K562 (cell line): ENCODE measurements around the gene DRD2. TPM values are rescaled to one million over a fixed set of nuclear protein-coding genes. Genes with fewer than 3 reads are reported as not detected.

Experiments used
- ATAC-seq: fragments of 200-7000 bp; cut with Tn5 transposase; 3 replicates; pipeline ENCODE4 v1.9.1; 2020; ENCODE audit warnings: moderate library complexity
- BruUV-seq: library from RNA; stranded (reverse); fragments of 400-500 nt; replicated peaks from 2 replicates; lab custom pipeline; 2021; lab: Mats Ljungman, UMichigan
- CTCF ChIA-PET: fragments of 300-600 bp; formaldehyde crosslinking; extraction: SDS; loops from one replicate; lab custom pipeline; 2021; ENCODE audit warnings: low intra/inter-chr PET ratio; lab: Yijun Ruan, JAX
- POLR2A ChIA-PET: fragments of 300-600, 350-650 bp; sonication (Branson Sonifier 250); formaldehyde crosslinking; extraction: SDS; loops from one replicate; lab custom pipeline; 2021; ENCODE audit warnings: antibody characterized with exemption, inconsistent platforms; lab: Yijun Ruan, JAX
- DNase-seq, 4 experiments: peaks; one replicate each; pipeline versions ENCODE4 v3.0.0 to v3.0.0-alpha.2; 2011 to 2018; ENCODE audit warnings: low spot score in 3 of 4, mixed read lengths in 3 of 4; ENCODE audit errors: extremely low read depth in 1 of 4
- FAIRE-seq: peaks from 2 replicates; lab custom pipeline; 2011; peaks lifted over from hg19 to GRCh38; lab: Jason Lieb, UNC
- H2AFZ ChIP-seq: 2 replicates; pipeline ENCODE4 v1.6.0; 2011; ENCODE audit warnings: low read depth, low read length, control low read depth, inconsistent platforms
- H3K27ac ChIP-seq: fragments of 200-600 bp; 3 replicates; pipeline ENCODE4 v1.8.0; 2011; ENCODE audit warnings: low read depth, mild to moderate bottlenecking, control low read depth, inconsistent platforms, low read length, moderate library complexity, mixed read lengths; ENCODE audit errors: extremely low read depth
- H3K27me3 ChIP-seq, 2 experiments: fragments of 300-600 bp in 1 of 2; 2 replicates in 1 of 2; 3 replicates in 1 of 2; pipeline versions ENCODE4 v1.6.0 to v1.8.0; 2011; ENCODE audit warnings: inconsistent platforms in 2 of 2, low read length in 2 of 2, mild to moderate bottlenecking in 1 of 2, mixed read lengths in 1 of 2, moderate library complexity in 1 of 2; ENCODE audit not compliant: control insufficient read depth in 2 of 2, insufficient read depth in 2 of 2
- H3K36me3 ChIP-seq: fragments of 300-600 bp; 3 replicates; pipeline ENCODE4 v1.8.0; 2011; ENCODE audit warnings: mild to moderate bottlenecking, low read length, inconsistent platforms; ENCODE audit not compliant: control insufficient read depth, insufficient read depth
- H3K4me1 ChIP-seq, 2 experiments: fragments of 200-600 bp in 1 of 2; replicated peaks in 1 of 2; 2 replicates in 1 of 2; 3 replicates in 1 of 2; pipeline versions ENCODE4 v1.5.1 to v1.8.0; 2011; ENCODE audit warnings: inconsistent platforms in 2 of 2, low read length in 2 of 2, mild to moderate bottlenecking in 1 of 2, mixed read lengths in 1 of 2, moderate library complexity in 1 of 2; ENCODE audit not compliant: control insufficient read depth in 2 of 2, insufficient read depth in 2 of 2
- H3K4me2 ChIP-seq: 2 replicates; pipeline ENCODE4 v1.6.1; 2011; ENCODE audit warnings: low read length, control low read depth, inconsistent platforms, mixed read lengths; ENCODE audit not compliant: insufficient read depth
- H3K4me3 ChIP-seq: fragments of 200-600 bp; sonication (generic), shearing (Covaris generic); 2 replicates; pipeline ENCODE4 v1.5.1; 2016; ENCODE audit warnings: control low read depth, inconsistent platforms
- H3K79me2 ChIP-seq: fragments of 200-600 bp; 3 replicates; pipeline ENCODE4 v1.8.0; 2011; ENCODE audit warnings: low read length, inconsistent platforms; ENCODE audit not compliant: control insufficient read depth, insufficient read depth
- H3K9ac ChIP-seq, 2 experiments: 2 replicates each; pipeline versions ENCODE4 v1.6.0 to v1.6.1; 2011; ENCODE audit warnings: low read depth in 2 of 2, low read length in 2 of 2, control low read depth in 1 of 2, inconsistent platforms in 1 of 2, mild to moderate bottlenecking in 1 of 2, mixed read lengths in 1 of 2; ENCODE audit not compliant: insufficient read depth in 1 of 2
- H3K9me1 ChIP-seq: one replicate; pipeline ENCODE4 v1.6.0; 2011; ENCODE audit warnings: inconsistent platforms, mild to moderate bottlenecking, low read length, moderate library complexity; ENCODE audit not compliant: control insufficient read depth, insufficient read depth
- H3K9me3 ChIP-seq: replicated peaks from 2 replicates; pipeline ENCODE4 v1.5.1; 2011; ENCODE audit warnings: low read depth, low read length, inconsistent platforms; ENCODE audit not compliant: control insufficient read depth, insufficient read depth
- H4K20me1 ChIP-seq: replicated peaks from 2 replicates; pipeline ENCODE4 v1.6.1; 2011; ENCODE audit warnings: low read length, inconsistent platforms, mixed read lengths; ENCODE audit not compliant: control insufficient read depth, insufficient read depth
- ATF7 ChIP-seq: fragments of 450-650 bp; IDR thresholded peaks from 2 replicates; pipeline ENCODE4 v1.7.1; 2014; ENCODE audit warnings: mild to moderate bottlenecking, moderate library complexity
- CBX3 ChIP-seq, 2 experiments: IDR thresholded peaks; 1 replicate in 1 of 2; 2 replicates in 1 of 2; pipeline ENCODE4 v1.6.1; 2012; ENCODE audit warnings: inconsistent platforms in 2 of 2, low read length in 2 of 2, borderline replicate concordance in 1 of 2, control low read depth in 1 of 2
- CTCF ChIP-seq, 3 experiments: IDR thresholded peaks in 2 of 3; conservative IDR thresholded peaks in 1 of 3; 2 replicates each; pipeline ENCODE4 v1.5.1; 2011 to 2012; ENCODE audit warnings: low read length in 3 of 3, mild to moderate bottlenecking in 3 of 3, control low read depth in 2 of 3, improper control_type of control experiment in 1 of 3, inconsistent platforms in 1 of 3, low read depth in 1 of 3, mixed read lengths in 1 of 3, moderate library complexity in 1 of 3; ENCODE audit not compliant: insufficient read depth in 2 of 3
- ELF1 ChIP-seq: fragments of 200-800 bp; sonication (Bioruptor generic); IDR thresholded peaks from 2 replicates; pipeline ENCODE4 v1.6.1; 2016; ENCODE audit warnings: missing genetic modification characterization, missing compliant biosample characterization
- ELF2 ChIP-seq: fragments of 250-450 bp; sonication (Bioruptor Pico); IDR thresholded peaks from 2 replicates; pipeline ENCODE4 v1.5.0; 2021; ENCODE audit warnings: mild to moderate bottlenecking
- FOSL1 ChIP-seq: fragments of 200-800 bp; sonication (Bioruptor generic); conservative IDR thresholded peaks from 2 replicates; pipeline ENCODE4 v1.6.1; 2016; ENCODE audit warnings: missing genetic modification characterization, missing compliant biosample characterization
- FOXK1 ChIP-seq: sonication (generic); formaldehyde crosslinking; IDR thresholded peaks from 2 replicates; pipeline ENCODE4 v1.8.0; 2022; ENCODE audit warnings: missing genetic modification reagents, mild to moderate bottlenecking, borderline replicate concordance
- HDAC2 ChIP-seq: fragments of 450-650 bp; IDR thresholded peaks from 2 replicates; pipeline ENCODE4 v1.6.1; 2016; ENCODE audit warnings: mild to moderate bottlenecking
- HMGN3 ChIP-seq: IDR thresholded peaks from 2 replicates; pipeline ENCODE4 v1.6.1; 2011; ENCODE audit warnings: borderline replicate concordance, low read depth, mild to moderate bottlenecking, mixed read lengths, low read length; ENCODE audit not compliant: insufficient read length; ENCODE audit errors: extremely low read depth
- NELFE ChIP-seq: IDR thresholded peaks from 2 replicates; pipeline ENCODE4 v1.6.1; 2011; ENCODE audit warnings: mild to moderate bottlenecking; ENCODE audit not compliant: insufficient read depth, insufficient read length
- RAD21 ChIP-seq, 2 experiments: fragments of 250-450 bp in 1 of 2; fragments of 450-650 bp in 1 of 2; sonication (Bioruptor Pico) in 1 of 2; formaldehyde crosslinking in 1 of 2; IDR thresholded peaks in 1 of 2; conservative IDR thresholded peaks in 1 of 2; 2 replicates each; pipeline versions ENCODE4 v1.4.0 to v1.8.0; 2020 to 2022; ENCODE audit warnings: mild to moderate bottlenecking in 2 of 2, moderate library complexity in 1 of 2
- RB1 ChIP-seq: fragments of 450-650 bp; IDR thresholded peaks from 2 replicates; pipeline ENCODE4 v1.6.1; 2017; ENCODE audit warnings: low read depth, mild to moderate bottlenecking
- TCF7L2 ChIP-seq: fragments of 150-350 bp; IDR thresholded peaks from 2 replicates; pipeline ENCODE4 v1.6.1; 2016; ENCODE audit warnings: low read depth, mild to moderate bottlenecking, low read length, moderate library complexity
- WGBS: fragments of 100-300 bp; shearing (Covaris generic); methylation state at CpG from one replicate; pipeline ENCODE4 v1.1.6; 2016; ENCODE audit warnings: low coverage, mixed read lengths; ENCODE audit not compliant: insufficient coverage; ENCODE audit errors: missing lambda C conversion rate; 5-methylcytosine and 5-hydroxymethylcytosine counted together
- in situ Hi-C: fragments of 300-500 bp; cut with MboI; formaldehyde crosslinking; loops from 4 replicates; pipeline ENCODE4 v1.15.0; 2018; ENCODE audit warnings: inconsistent platforms, mixed read lengths
- intact Hi-C: fragments of 100-400 bp; cut with micrococcal nuclease; formaldehyde crosslinking; loops from 2 replicates; pipeline ENCODE4 v1.14.2; 2022
- polyA plus RNA-seq, 8 experiments: library from polyadenylated mRNA; depleted of rRNA in 4 of 8; stranded (reverse) in 5 of 8; unstranded in 3 of 8; fragments of >200 nt; fragmentation: Nextera tagmentation in 2 of 8; fragmentation: Illumina TruSeq in 1 of 8; extraction: Ambion mirVana in 2 of 8; extraction: Trizol in 1 of 8; gene quantifications; 2 replicates each; pipeline versions ENCODE4 v1.2.1 to v1.2.3, GENCODE V29; 2011 to 2014; ENCODE audit warnings: inconsistent platforms in 1 of 8, missing spikeins in 1 of 8
- total RNA-seq, 7 experiments: library from RNA; depleted of rRNA in 6 of 7; stranded (reverse); fragments of >200 nt in 6 of 7; fragmentation: Illumina TruSeq in 2 of 7; extraction: Trizol in 2 of 7; gene quantifications; 2 replicates each; pipeline versions ENCODE4 v1.2.1 to v1.2.3, GENCODE V29; 2011 to 2021; ENCODE audit warnings: low replicate concordance in 1 of 7

Gene DRD2
- total and polyA plus RNA-seq, 9 of the 15 experiments (the other 6 are each of a cell fraction or from before 2014, with no cell fraction given), result not detected

GRCh38 chr11:113373306-113373705 is 101.9 kb downstream of the DRD2 start:
- no peaks in the 10 kb centered on the region for H4K20me1 ChIP-seq
- H3K4me3 ChIP-seq, result no peak overlapping the region
- 0 out of 2 replicates have a peak overlapping the region, but pooled peaks have one; percentile 3 for H3K4me2 ChIP-seq
- no peaks in the 10 kb centered on the region for H3K79me2 ChIP-seq
- no peak for TF ChIP-seq ELF1 (tag)
- TF ChIP-seq FOSL1 (tag), result 0 out of 2 replicates have a peak, but pooled peaks have one; percentile 17
- intact Hi-C loops (no loop called here), in situ Hi-C loops (no loop called here)
- H3K27me3 ChIP-seq, result peaks cover 0 to 13% of the 10 kb centered on the region in 2 experiments; a peak in 2 of 5 replicates
- DNase-seq (no peak), FAIRE-seq (no peak), ATAC-seq (no peak)
- H3K36me3 ChIP-seq, result no peaks in the 10 kb centered on the region
- no peaks in the 10 kb centered on the region for H3K9me1 ChIP-seq
- POLR2A ChIA-PET, result interaction anchor here (0.6 kb wide), 1 partner anchor 47 kb away, joined by 3 read pairs; no protein-coding TSS in a partner anchor
- no peak overlapping the region for H3K27ac ChIP-seq
- peaks cover 0 to 8% of the 10 kb centered on the region in 2 experiments; a peak in 3 of 5 replicates for H3K4me1 ChIP-seq
- BruUV-seq, result no TSS peak
- H3K9me3 ChIP-seq, result no peaks in the 10 kb centered on the region
- H3K9ac ChIP-seq, result no peak overlapping the region
- no peak overlapping the region for H2AFZ ChIP-seq
- 17% methylated on average over 3 of the region's 3 CpGs for WGBS
- CTCF ChIA-PET, result no interaction called here

GRCh38 chr11:113372309-113372708 is 102.9 kb downstream of the DRD2 start:
- intact Hi-C loops (loop anchor here (1.0 kb wide), 1 partner anchor 160 kb away; no protein-coding TSS in a partner anchor), in situ Hi-C loops (no loop called here)
- FAIRE-seq, result no peak
- DNase-seq, result peak in 2 of 4 experiments; percentile 11 to 25
- no peaks in the 10 kb centered on the region for H4K20me1 ChIP-seq
- no peak overlapping the region for H3K27ac ChIP-seq
- ChIA-PET POLR2A (interaction anchor here (0.8 kb wide), 1 partner anchor 9 kb away, joined by 3 read pairs; no protein-coding TSS in a partner anchor), CTCF (no interaction called here)
- no peaks in the 10 kb centered on the region for H3K79me2 ChIP-seq
- H2AFZ ChIP-seq, result no peak overlapping the region
- no peaks in the 10 kb centered on the region for H3K9me3 ChIP-seq
- no peak overlapping the region for H3K4me2 ChIP-seq
- H3K9ac ChIP-seq, result no peak overlapping the region
- no peak overlapping the region for H3K4me3 ChIP-seq
- peak; percentile 71 for ATAC-seq
- WGBS, result 10% methylated on average over 4 of the region's 4 CpGs
- peaks cover 0 to 8% of the 10 kb centered on the region in 2 experiments; a peak in 3 of 5 replicates for H3K4me1 ChIP-seq
- H3K9me1 ChIP-seq, result no peaks in the 10 kb centered on the region
- peaks cover 0 to 21% of the 10 kb centered on the region in 2 experiments; a peak in 2 of 5 replicates for H3K27me3 ChIP-seq
- H3K36me3 ChIP-seq, result no peaks in the 10 kb centered on the region
- BruUV-seq, result no TSS peak
- TF ChIP-seq CTCF (IDR thresholded peaks at IDR 0.05 in 2 of 3, conservative IDR thresholded peaks at IDR 0.05 in 1 of 3; ENCODE audit: insufficient read depth in 2 of 3, low read depth in 1 of 3, low read length in 3 of 3) (peak in 2 of 3 experiments; percentile 11 to 35; a peak in 3 of 6 replicates), FOXK1 (CRISPR knock-in tag) (no peak), CBX3 (IDR thresholded peaks at IDR 0.05; ENCODE audit: borderline replicate concordance in 1 of 2, low read length in 2 of 2) (no peak), RB1 (no peak), RAD21 (CRISPR knock-in tag; conservative IDR thresholded peaks at IDR 0.05 in 1 of 2, IDR thresholded peaks at IDR 0.05 in 1 of 2) (peak in 1 of 2 experiments; percentile 37; a peak in 2 of 4 replicates), HMGN3 (no peak), HDAC2 (no peak), TCF7L2 (no peak), ELF2 (CRISPR knock-in tag) (no peak), ATF7 (no peak), NELFE (no peak)
- TF ChIP-seq, all 486 proteins: peak for 2
